HG02623 (cell line): ENCODE measurements around the gene SETBP1.

Experiments used
- ATAC-seq: cut with Tn5 transposase; IDR thresholded peaks from one replicate; pipeline ENCODE4 v1.9.1; 2021; ENCODE audit warnings: moderate library complexity; ENCODE audit not compliant: unreplicated experiment

SETBP1 gene

GRCh38 chr18:44921974-44922373 is 241.3 kb downstream of the SETBP1 start:
- ATAC-seq, result no peak

- ATAC-seq, result no peak
Measured at GRCh38 chr18:44922968-44923367, 242.3 kb downstream of the SETBP1 start.

- no peak for ATAC-seq
Measured at GRCh38 chr18:44924785-44925499, 244.3 kb downstream of the SETBP1 start.

- no peak for ATAC-seq
Measured at GRCh38 chr18:44927127-44927849, 246.6 kb downstream of the SETBP1 start.

GRCh38 chr18:44934901-44935300 is 254.2 kb downstream of the SETBP1 start:
- ATAC-seq, result no peak

GRCh38 chr18:44935455-44935854 is 254.8 kb downstream of the SETBP1 start:
- ATAC-seq, result no peak

- ATAC-seq, result no peak
Measured at GRCh38 chr18:44936485-44936884, 255.8 kb downstream of the SETBP1 start.

GRCh38 chr18:44937960-44938719 is 257.5 kb downstream of the SETBP1 start:
- ATAC-seq, result no peak

- no peak for ATAC-seq
Measured at GRCh38 chr18:44938720-44939665, 258.3 kb downstream of the SETBP1 start.

GRCh38 chr18:44941516-44941915 is 260.8 kb downstream of the SETBP1 start:
- ATAC-seq, result no peak

- no peak for ATAC-seq
Measured at GRCh38 chr18:44942073-44942472, 261.4 kb downstream of the SETBP1 start.

GRCh38 chr18:44943311-44943881 is 262.7 kb downstream of the SETBP1 start:
- ATAC-seq, result no peak

GRCh38 chr18:44944461-44944860 is 263.8 kb downstream of the SETBP1 start:
- no peak for ATAC-seq

- ATAC-seq, result no peak
Measured at GRCh38 chr18:44945888-44946401, 265.3 kb downstream of the SETBP1 start.

- ATAC-seq, result no peak
Measured at GRCh38 chr18:44946529-44947113, 265.9 kb downstream of the SETBP1 start.

- ATAC-seq, result no peak
Measured at GRCh38 chr18:44949967-44950366, 269.3 kb downstream of the SETBP1 start.

GRCh38 chr18:44950685-44951195 is 270.1 kb downstream of the SETBP1 start:
- no peak for ATAC-seq

- no peak for ATAC-seq
Measured at GRCh38 chr18:44951748-44952147, 271.1 kb downstream of the SETBP1 start.

GRCh38 chr18:44954257-44954656 is 273.6 kb downstream of the SETBP1 start:
- no peak for ATAC-seq
